H9 (cell line): ENCODE results near the gene BCAT1. TPM values are rescaled to one million over a fixed set of nuclear protein-coding genes. Genes with fewer than 3 reads are reported as not detected.

Experiments used
- DNase-seq: peaks from one replicate; pipeline ENCODE4 v3.0.0-alpha.2; 2017
- H2AFZ ChIP-seq: one replicate; pipeline ENCODE4 v1.6.1; 2013; ENCODE audit warnings: mild to moderate bottlenecking, low read length, control low read depth, moderate library complexity
- H2AK5ac ChIP-seq: 2 replicates; pipeline ENCODE4 v1.6.1; 2013; ENCODE audit warnings: low read length, control low read depth, mixed read lengths; ENCODE audit not compliant: insufficient read length
- H2BK120ac ChIP-seq: one replicate; pipeline ENCODE4 v1.6.1; 2013; ENCODE audit warnings: low read depth, mild to moderate bottlenecking, low read length, control low read depth, inconsistent platforms; ENCODE audit not compliant: poor library complexity, severe bottlenecking
- H2BK12ac ChIP-seq: 2 replicates; pipeline ENCODE4 v1.6.1; 2013; ENCODE audit warnings: low read length, control low read depth, mixed read lengths, low read depth; ENCODE audit not compliant: insufficient read length
- H2BK15ac ChIP-seq: 2 replicates; pipeline ENCODE4 v1.6.1; 2013; ENCODE audit warnings: low read depth, low read length, control low read depth
- H2BK20ac ChIP-seq: one replicate; pipeline ENCODE4 v1.6.1; 2013; ENCODE audit warnings: low read depth, mild to moderate bottlenecking, low read length, control low read depth, inconsistent platforms; ENCODE audit not compliant: poor library complexity, severe bottlenecking
- H2BK5ac ChIP-seq: 2 replicates; pipeline ENCODE4 v1.6.1; 2013; ENCODE audit warnings: low read length, control low read depth, mixed read lengths; ENCODE audit not compliant: insufficient read length
- H3K14ac ChIP-seq: 2 replicates; pipeline ENCODE4 v1.6.1; 2013; ENCODE audit warnings: low read length, control low read depth; ENCODE audit not compliant: insufficient read depth
- H3K18ac ChIP-seq: 2 replicates; pipeline ENCODE4 v1.6.1; 2013; ENCODE audit warnings: low read depth, mild to moderate bottlenecking, mixed read lengths, low read length, control low read depth; ENCODE audit not compliant: insufficient read length
- H3K23ac ChIP-seq: 2 replicates; pipeline ENCODE4 v1.6.1; 2013; ENCODE audit warnings: low read length, control low read depth, mixed read lengths, low read depth; ENCODE audit not compliant: insufficient read length
- H3K23me2 ChIP-seq: 2 replicates; pipeline ENCODE4 v1.6.1; 2013; ENCODE audit warnings: low read depth, mild to moderate bottlenecking, mixed read lengths, low read length, control low read depth; ENCODE audit not compliant: insufficient read length, poor library complexity, severe bottlenecking
- H3K27ac ChIP-seq: 2 replicates; pipeline ENCODE4 v1.5.1; 2013; ENCODE audit warnings: low read length, control low read depth, mixed read lengths, low read depth; ENCODE audit not compliant: insufficient read length
- H3K27me3 ChIP-seq: 2 replicates; pipeline ENCODE4 v1.6.1; 2013; ENCODE audit warnings: low read length, control low read depth, inconsistent platforms; ENCODE audit not compliant: insufficient read depth
- H3K4ac ChIP-seq: 2 replicates; pipeline ENCODE4 v1.6.1; 2013; ENCODE audit warnings: low read depth, mild to moderate bottlenecking, control low read depth, inconsistent platforms, low read length, moderate library complexity
- H3K4me1 ChIP-seq: 2 replicates; pipeline ENCODE4 v1.6.1; 2013; ENCODE audit warnings: low read length, control low read depth, inconsistent platforms; ENCODE audit not compliant: insufficient read depth
- H3K4me2 ChIP-seq: 2 replicates; pipeline ENCODE4 v1.6.1; 2013; ENCODE audit warnings: low read length, control low read depth, mixed read lengths; ENCODE audit not compliant: insufficient read length, insufficient read depth
- H3K56ac ChIP-seq: 2 replicates; pipeline ENCODE4 v1.6.1; 2013; ENCODE audit warnings: low read depth, mild to moderate bottlenecking, mixed read lengths, low read length, control low read depth; ENCODE audit not compliant: insufficient read length
- H3K79me1 ChIP-seq: 2 replicates; pipeline ENCODE4 v1.6.1; 2013; ENCODE audit warnings: low read depth, mild to moderate bottlenecking, moderate library complexity, low read length, control low read depth, inconsistent platforms; ENCODE audit not compliant: insufficient read depth, poor library complexity, severe bottlenecking
- H3K79me2 ChIP-seq: 2 replicates; pipeline ENCODE4 v1.6.1; 2013; ENCODE audit warnings: low read length, control low read depth, inconsistent platforms; ENCODE audit not compliant: insufficient read depth
- H3K9ac ChIP-seq: 2 replicates; pipeline ENCODE4 v1.6.1; 2013; ENCODE audit warnings: low read length, control low read depth, mixed read lengths; ENCODE audit not compliant: insufficient read length; ENCODE audit errors: extremely low read depth
- H3K9me3 ChIP-seq: one replicate; pipeline ENCODE4 v1.6.1; 2013; ENCODE audit warnings: low read depth, low read length, inconsistent platforms; ENCODE audit not compliant: control insufficient read depth
- H3T11ph ChIP-seq: one replicate; pipeline ENCODE4 v1.6.1; 2013; ENCODE audit warnings: mild to moderate bottlenecking, low read length, control low read depth, inconsistent platforms
- H4K20me1 ChIP-seq: one replicate; pipeline ENCODE4 v1.6.1; 2013; ENCODE audit not compliant: control insufficient read depth, insufficient read length, insufficient read depth
- H4K5ac ChIP-seq: 2 replicates; pipeline ENCODE4 v1.6.1; 2013; ENCODE audit warnings: low read depth, mild to moderate bottlenecking, mixed read lengths, low read length, control low read depth; ENCODE audit not compliant: insufficient read length
- H4K8ac ChIP-seq: replicated peaks from 2 replicates; pipeline ENCODE4 v1.6.1; 2013; ENCODE audit warnings: low read length, control low read depth, mixed read lengths, low read depth; ENCODE audit not compliant: insufficient read length
- H4K91ac ChIP-seq: 2 replicates; pipeline ENCODE4 v1.6.1; 2013; ENCODE audit warnings: low read depth, mild to moderate bottlenecking, moderate library complexity, mixed read lengths, low read length, control low read depth; ENCODE audit not compliant: insufficient read length
- H3K27ac Mint-ChIP-seq, 3 experiments: 2 replicates in 2 of 3; 3 replicates in 1 of 3; pipeline ENCODE4 v1.8.0; 2020 to 2021; ENCODE audit warnings: mixed read lengths in 3 of 3, mild to moderate bottlenecking in 1 of 3, moderate library complexity in 1 of 3
- H3K27me3 Mint-ChIP-seq: 2 replicates; pipeline ENCODE4 v1.8.0; 2021; ENCODE audit warnings: low read depth, mild to moderate bottlenecking, moderate library complexity, mixed read lengths
- H3K36me3 Mint-ChIP-seq, 3 experiments: 2 replicates in 2 of 3; 3 replicates in 1 of 3; pipeline ENCODE4 v1.8.0; 2020 to 2021; ENCODE audit warnings: low read depth in 3 of 3, mixed read lengths in 3 of 3; ENCODE audit not compliant: insufficient read depth in 1 of 3
- H3K4me1 Mint-ChIP-seq, 2 experiments: 2 replicates each; pipeline ENCODE4 v1.8.0; 2020; ENCODE audit warnings: mixed read lengths in 2 of 2
- H3K4me3 Mint-ChIP-seq, 2 experiments: 2 replicates in 1 of 2; 3 replicates in 1 of 2; pipeline ENCODE4 v1.8.0; 2020 to 2021; ENCODE audit warnings: mild to moderate bottlenecking in 2 of 2, mixed read lengths in 2 of 2, moderate library complexity in 1 of 2
- H3K9me3 Mint-ChIP-seq, 2 experiments: 2 replicates in 1 of 2; 3 replicates in 1 of 2; pipeline ENCODE4 v1.8.0; 2020; ENCODE audit warnings: mild to moderate bottlenecking in 2 of 2, mixed read lengths in 2 of 2, moderate library complexity in 1 of 2
- WGBS: extraction: QIAGEN DNeasy Blood & Tissue Kit; methylation state at CpG from one replicate; pipeline ENCODE4 v1.1.7; 2013; ENCODE audit warnings: missing lambda C conversion rate, low lambda C conversion rate, mixed read lengths; ENCODE audit not compliant: insufficient read length; ENCODE audit errors: extremely low coverage; 5-methylcytosine and 5-hydroxymethylcytosine counted together
- total RNA-seq: library from RNA; stranded (reverse); gene quantifications from 2 replicates; pipeline ENCODE4 v1.2.1, GENCODE V29; 2021
- TF ChIP-seq, protein P1 (sequence below): fragments of 200-600 bp; sonication (generic); conservative IDR thresholded peaks from 3 replicates; pipeline ENCODE4 v1.8.0; 2021; ENCODE audit warnings: antibody characterized with exemption, mild to moderate bottlenecking

BCAT1 gene
- total RNA-seq, 1 experiment from 2014 or later, result 244 TPM

DNA sequence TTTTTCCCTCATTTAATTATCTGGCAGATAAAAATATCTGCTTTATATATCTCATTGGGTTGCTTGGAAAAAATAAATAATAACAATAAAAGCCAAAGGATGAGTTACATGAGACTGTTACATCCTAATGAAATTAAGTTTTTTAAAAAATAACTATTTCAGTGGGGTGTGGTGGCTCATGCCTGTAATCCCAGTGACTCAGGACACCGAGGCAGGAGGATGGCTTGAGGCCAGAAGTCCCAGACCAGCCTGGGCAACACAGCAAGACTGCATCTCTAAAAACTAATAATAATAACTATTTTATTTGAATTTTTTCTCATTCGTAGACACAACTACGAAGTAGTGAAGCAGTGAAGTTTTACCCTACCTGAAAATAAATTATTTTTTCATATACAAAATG lies 103.3 kb downstream of the BCAT1 start:
- no peak overlapping the region for H2BK15ac ChIP-seq
- no peak overlapping the region for H3K27ac Mint-ChIP-seq

More for the DNA sequence above, 103.3 kb downstream of the BCAT1 start:
- Histone ChIP-seq H3K14ac (no peak overlapping the region), H2BK20ac (no peak overlapping the region), H3K79me1 (peaks cover 2% of the 10 kb centered on the region), H2BK12ac (no peak overlapping the region), H2BK5ac (no peak overlapping the region), H3K4me2 (no peak overlapping the region), H2AK5ac (no peak overlapping the region), H3K9me3 (no peaks in the 10 kb centered on the region), H3K56ac (no peak overlapping the region), H3K9ac (no peak overlapping the region), H3K18ac (no peak overlapping the region), H4K20me1 (no peaks in the 10 kb centered on the region), H3K27me3 (no peaks in the 10 kb centered on the region), H3T11ph (no peak overlapping the region), H4K91ac (no peak overlapping the region), H3K4ac (no peak overlapping the region), H3K23ac (no peak overlapping the region), H3K79me2 (no peaks in the 10 kb centered on the region), H3K23me2 (no peaks in the 10 kb centered on the region), H4K5ac (no peak overlapping the region), H2AFZ (no peak overlapping the region), H4K8ac (no peak overlapping the region), H2BK120ac (no peak overlapping the region), H3K4me1 (no peaks in the 10 kb centered on the region), H3K27ac (no peak overlapping the region)
- peaks cover 22 to 55% (median 33%) of the 10 kb centered on the region in 3 experiments for H3K36me3 Mint-ChIP-seq
- H3K4me1 Mint-ChIP-seq, result no peaks in the 10 kb centered on the region
- WGBS, result no CpG with 5 or more reads among the region's 3 CpGs
- DNase-seq, result no peak
- H3K4me3 Mint-ChIP-seq, result no peak overlapping the region
- no peaks in the 10 kb centered on the region for H3K9me3 Mint-ChIP-seq
- H3K27me3 Mint-ChIP-seq, result no peaks in the 10 kb centered on the region
- TF ChIP-seq, protein P1, sequence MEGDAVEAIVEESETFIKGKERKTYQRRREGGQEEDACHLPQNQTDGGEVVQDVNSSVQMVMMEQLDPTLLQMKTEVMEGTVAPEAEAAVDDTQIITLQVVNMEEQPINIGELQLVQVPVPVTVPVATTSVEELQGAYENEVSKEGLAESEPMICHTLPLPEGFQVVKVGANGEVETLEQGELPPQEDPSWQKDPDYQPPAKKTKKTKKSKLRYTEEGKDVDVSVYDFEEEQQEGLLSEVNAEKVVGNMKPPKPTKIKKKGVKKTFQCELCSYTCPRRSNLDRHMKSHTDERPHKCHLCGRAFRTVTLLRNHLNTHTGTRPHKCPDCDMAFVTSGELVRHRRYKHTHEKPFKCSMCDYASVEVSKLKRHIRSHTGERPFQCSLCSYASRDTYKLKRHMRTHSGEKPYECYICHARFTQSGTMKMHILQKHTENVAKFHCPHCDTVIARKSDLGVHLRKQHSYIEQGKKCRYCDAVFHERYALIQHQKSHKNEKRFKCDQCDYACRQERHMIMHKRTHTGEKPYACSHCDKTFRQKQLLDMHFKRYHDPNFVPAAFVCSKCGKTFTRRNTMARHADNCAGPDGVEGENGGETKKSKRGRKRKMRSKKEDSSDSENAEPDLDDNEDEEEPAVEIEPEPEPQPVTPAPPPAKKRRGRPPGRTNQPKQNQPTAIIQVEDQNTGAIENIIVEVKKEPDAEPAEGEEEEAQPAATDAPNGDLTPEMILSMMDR, result no peak
